Erythroblast (primary cell): ENCODE results near the gene CARD10.

ENCODE experiments used
- GATA1 ChIP-seq: IDR thresholded peaks from 2 replicates; pipeline ENCODE4 v1.6.1; 2011; ENCODE audit warnings: low read depth, mild to moderate bottlenecking, control low read depth, low read length, moderate library complexity
- POLR2A ChIP-seq: IDR thresholded peaks from 2 replicates; pipeline ENCODE4 v1.6.1; 2011; ENCODE audit warnings: mild to moderate bottlenecking, low read length

DNA sequence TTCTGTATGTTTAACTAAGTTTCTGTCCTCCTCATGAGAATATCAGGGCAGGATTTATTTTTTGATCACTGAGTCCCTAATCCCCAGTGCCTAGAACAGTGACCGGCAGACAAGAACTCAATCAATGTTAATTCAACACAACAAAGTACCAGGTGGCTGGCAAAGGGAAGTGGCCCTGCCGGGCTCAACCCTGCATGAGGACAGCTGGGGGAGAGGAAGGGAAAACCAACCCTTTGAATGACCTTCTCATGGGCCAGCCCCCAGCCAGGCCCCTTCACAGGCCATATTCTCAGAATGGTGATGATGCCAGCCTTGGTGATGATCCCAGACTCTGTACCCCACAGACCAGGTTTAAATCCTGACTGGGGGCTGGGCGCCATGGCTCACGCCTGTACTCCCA lies 31.6 kb downstream of the CARD10 start:
- TF ChIP-seq POLR2A (no peak), GATA1 (no peak)
